AG08395 (cell line): ENCODE measurements around the gene SH3BGRL3.
A peak's percentile ranks its signal among the peaks of the same experiment; 100 is the strongest.
"Not testable (repeated sequence)": the region's sequence is repeated elsewhere in the genome, so short reads cannot be mapped to it uniquely, and the experiment has no call there.

ENCODE experiments used
- DNase-seq: peaks from one replicate; pipeline ENCODE4 v3.0.0; 2012; ENCODE audit warnings: mixed read lengths, low spot score

Gene SH3BGRL3

GRCh38 chr1:26290882-26291261, 11.0 kb downstream of the SH3BGRL3 start:
- DNase-seq, result no peak

- no peak for DNase-seq
Measured at GRCh38 chr1:26291433-26291832, 11.5 kb downstream of the SH3BGRL3 start.

GRCh38 chr1:26291939-26292338, 12.1 kb downstream of the SH3BGRL3 start:
- DNase-seq, result no peak

DNA sequence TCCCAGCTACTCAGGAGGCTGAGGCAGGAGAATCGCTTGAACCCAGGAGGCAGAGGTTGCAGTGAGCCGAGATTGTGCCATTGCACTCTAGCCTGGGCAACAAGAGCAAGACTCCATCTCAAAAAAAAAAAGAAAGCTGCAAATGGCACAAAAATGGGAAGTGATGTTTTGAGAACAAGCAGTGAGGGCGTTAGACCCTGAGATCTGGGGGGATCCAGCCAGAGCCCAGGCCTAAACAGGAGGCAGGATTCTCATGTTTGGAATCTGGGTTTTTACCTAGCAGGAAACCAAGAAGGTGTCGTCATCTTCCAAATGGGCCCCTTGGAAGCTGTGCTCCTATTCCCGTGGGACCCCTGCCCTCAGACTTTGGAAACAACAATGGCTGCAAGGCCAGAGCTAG, 12.8 kb downstream of the SH3BGRL3 start:
- DNase-seq, result not testable (repeated sequence)

DNA sequence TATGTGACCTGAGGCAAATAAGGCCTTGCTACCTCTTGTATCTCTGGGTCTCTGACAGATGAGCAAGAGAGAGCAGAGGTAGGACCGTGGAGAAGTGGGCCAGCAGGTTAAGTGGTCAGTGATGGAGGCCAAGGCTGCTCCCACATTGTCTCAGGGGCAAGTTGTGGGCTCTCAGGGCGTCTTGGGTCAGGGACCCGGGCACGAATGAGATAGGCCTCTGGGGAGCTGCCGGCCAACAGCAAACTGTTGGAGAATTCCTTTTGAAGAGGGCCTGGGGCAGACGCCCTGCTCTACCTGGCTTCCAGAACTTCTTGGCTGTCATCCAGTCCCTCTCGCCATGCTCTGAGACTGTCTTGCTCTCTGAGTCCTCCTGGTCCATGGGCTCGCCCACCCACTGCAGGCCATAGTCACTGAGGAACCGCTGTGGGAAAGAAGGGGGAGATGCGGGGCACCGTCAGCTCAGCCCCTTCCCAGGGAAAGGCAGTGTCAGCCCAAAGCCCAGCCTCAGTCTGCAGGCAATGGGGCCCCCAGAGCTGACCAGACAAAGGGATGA, 14.1 kb downstream of the SH3BGRL3 start:
- DNase-seq, result no peak

DNA sequence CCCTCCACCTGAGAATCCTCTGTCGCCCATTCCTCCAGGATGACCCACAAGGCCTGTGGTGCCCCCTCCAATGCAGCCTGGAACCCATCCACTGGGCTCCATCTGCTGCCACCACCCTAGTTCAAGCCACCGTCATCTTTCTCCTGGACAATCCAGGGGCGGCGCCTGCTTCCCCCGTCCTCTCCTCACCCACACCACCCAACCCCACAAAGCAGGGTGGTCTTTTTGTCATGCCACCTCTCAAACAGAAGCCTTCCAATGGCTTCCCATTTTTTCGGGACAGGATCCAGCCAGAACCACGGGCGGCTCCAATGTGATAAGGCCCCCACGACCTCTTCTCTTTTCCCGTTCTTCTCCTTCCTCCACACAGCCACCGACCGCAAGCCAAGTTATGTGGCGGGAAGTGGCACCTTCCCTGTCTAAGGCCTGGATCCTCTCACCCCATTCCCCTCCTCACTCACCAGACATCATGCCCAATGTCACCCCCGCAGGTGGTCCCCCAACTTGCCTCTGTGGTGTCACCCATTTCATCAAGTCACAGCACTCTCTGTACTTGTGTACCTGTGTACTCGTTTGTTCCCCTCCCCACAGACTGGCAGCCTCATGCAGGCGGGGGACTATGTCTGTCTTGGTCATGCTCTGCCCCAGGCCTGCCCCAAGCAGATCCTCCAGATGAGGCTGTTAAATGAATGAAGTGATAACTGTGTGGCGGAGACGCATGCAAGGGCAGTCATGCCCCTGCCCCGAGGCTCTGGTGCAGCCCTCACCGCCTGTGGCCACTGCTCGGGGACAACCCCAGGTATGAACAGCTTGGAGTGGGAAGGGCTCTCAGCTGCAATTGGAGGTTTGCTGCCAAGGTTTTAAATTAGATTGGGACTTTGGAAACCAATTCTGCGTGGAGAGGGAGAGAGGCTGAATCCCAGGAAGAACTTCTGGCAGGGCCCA, 15.6 kb downstream of the SH3BGRL3 start:
- no peak for DNase-seq

DNA sequence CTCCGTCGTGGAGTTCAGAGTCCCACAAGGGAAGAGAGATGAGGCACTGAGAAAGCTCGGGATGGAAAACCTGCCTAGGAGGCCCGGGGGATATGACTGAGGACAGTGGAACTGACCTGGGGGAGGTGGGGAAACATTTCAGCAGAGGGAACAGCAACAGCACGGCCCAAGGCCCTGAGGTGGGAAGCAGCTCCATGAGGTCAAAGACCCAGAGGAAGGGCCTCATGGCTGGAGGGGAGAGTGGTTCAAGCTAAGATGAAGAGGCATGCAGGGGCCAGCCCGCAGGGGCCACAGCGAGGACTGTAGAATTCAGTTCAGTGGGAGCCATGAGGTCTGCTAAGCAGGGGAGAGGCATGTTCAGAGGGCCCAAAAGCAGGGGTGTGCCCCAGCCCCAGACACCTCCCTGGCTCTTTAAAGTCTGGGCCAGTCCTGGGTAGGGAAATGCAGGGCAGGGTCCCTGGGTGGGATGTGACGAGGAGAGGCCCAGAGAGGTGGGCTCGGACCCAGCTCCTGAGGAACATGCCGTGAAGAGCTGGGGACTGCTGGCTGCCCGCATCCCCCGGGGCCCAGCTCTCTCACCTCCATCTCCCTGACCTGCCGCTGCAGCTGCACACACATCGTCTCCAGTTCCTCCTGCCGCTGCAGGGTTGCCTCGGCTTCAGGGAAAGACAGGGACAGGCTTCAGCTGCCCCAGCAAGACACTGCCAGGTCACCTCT, 16.6 kb downstream of the SH3BGRL3 start:
- no peak for DNase-seq

GRCh38 chr1:26297057-26297790, 17.3 kb downstream of the SH3BGRL3 start:
- no peak for DNase-seq

GRCh38 chr1:26297791-26298124, 17.9 kb downstream of the SH3BGRL3 start:
- DNase-seq, result no peak

- no peak for DNase-seq
Measured at GRCh38 chr1:26300578-26301275, 20.8 kb downstream of the SH3BGRL3 start.

DNA sequence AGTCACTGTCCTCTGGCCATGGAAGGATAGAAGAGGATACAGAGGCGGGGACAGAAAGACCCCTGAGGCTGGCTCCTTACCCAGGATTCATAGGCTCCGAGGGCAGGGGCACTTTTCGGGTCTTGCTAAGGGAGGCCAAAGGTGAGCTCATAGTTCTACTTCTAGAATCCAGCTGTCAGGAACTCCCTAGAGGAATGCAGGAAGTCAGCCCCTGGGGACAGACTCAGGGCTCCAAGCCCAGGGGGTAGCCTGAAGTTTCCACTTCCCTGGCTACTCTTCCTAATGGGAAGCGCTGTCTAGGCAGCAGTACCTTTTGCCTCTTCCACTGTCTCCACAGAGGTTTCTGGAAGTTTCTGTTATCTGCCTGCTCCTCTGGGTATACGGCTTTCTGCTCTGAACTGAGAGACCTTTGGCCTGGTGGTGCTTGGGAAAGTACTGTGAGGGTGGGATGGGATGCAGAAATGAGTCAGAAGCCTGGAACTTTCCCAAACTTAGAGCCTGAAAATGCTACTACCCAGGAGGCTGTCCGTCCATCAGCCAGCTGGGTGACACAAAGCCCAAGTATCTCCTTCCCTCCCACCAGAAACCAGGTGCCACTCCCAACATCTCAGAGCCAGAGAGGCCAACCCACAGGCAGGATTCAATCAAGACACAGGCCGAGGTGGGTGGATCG, 23.0 kb downstream of the SH3BGRL3 start:
- DNase-seq, result peak; percentile 69

- no peak for DNase-seq
Measured at GRCh38 chr1:26305667-26306289, 25.9 kb downstream of the SH3BGRL3 start.

GRCh38 chr1:26306290-26307229, 26.7 kb downstream of the SH3BGRL3 start, which contains the start of gene UBXN11:
UBXN11 (minus strand) TSS chr1:26306636; CDS start chr1:26302883, 3,753 bp downstream.
- DNase-seq, result peak; percentile 99

DNA sequence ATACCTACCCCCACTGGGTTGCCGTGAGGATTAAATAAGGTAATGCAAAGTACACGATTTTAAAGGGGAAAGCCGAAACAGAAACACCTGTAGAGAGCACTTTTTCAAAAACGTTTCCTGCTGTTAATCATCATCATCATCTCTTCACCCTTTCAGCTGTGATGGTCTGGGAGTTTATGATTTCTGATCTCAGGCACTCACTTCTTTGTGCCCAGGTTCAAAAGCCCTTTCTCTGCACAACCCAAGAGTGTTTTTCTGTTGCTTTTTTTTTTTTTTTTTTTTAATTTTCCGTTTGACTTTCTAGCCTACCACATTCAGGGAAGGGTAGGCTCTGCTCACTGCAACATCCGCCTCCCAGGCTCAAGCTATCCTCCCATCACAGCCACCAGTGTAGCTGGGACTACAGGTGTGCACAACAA, 27.5 kb downstream of the SH3BGRL3 start:
- no peak for DNase-seq

DNA sequence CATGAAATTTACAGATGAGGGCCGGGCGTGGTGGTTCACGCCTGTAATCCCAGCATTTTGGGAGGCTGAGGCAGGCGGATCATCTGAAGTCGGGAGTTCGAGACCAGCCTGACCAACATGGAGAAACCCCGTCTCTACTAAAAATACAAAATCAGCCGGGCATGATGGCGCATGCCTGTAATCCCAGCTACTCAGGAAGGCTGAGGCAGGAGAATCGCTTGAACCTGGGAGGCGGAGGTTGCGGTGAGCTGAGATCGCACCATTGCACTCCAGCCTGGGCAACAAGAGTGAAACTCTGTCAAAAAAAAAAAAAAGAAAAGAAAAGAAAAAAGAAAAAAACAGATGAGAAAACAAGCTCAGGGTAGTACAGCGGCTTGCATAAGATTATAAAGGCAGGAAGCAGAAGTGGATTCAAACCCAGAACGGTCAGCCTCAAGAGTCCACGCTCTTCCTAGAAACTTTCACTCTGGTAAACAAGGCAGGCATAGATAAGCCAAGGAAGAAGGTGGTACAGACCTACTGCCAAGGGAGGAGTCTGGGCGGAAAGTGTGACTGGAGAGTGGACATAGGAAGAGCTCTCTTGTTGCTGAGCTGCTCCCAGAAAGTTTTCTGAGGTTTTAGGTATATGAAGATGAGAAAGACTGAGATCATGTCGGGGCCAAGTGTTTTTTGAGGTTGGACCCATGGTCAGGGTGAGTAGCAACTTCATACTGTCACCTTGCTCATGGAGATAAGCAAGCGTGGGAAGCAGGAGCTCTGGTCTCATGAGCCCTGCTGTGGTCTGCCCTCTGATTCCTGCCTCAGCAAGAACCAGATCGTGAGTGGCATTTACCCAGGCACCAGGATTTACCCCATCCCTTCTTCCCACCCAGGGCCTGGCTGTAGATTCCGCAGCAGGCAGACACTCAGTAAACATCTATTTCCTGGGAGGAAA, 28.3 kb downstream of the SH3BGRL3 start:
- DNase-seq, result not testable (repeated sequence)

- no peak for DNase-seq
Measured at GRCh38 chr1:26314501-26314900, 34.6 kb downstream of the SH3BGRL3 start.

GRCh38 chr1:26315874-26316850, 36.3 kb downstream of the SH3BGRL3 start:
- DNase-seq, result no peak
